Mucosa of descending colon (tissue), 3 donors: Measurements from ENCODE around the gene ATRNL1. TPM values are rescaled to one million over a fixed set of nuclear protein-coding genes. Genes with fewer than 3 reads are reported as not detected.

Experiments
- ATAC-seq: fragments of 200-7000 bp; cut with Tn5 transposase; one replicate; pipeline ENCODE4 v1.9.1; 2020; ENCODE audit warnings: mild to moderate bottlenecking, moderate library complexity
- DNase-seq, 3 donors: peaks; one replicate each; pipeline ENCODE4 v3.0.0-alpha.2; 2020
- H3K36me3 ChIP-seq: fragments of 200-600 bp; one replicate; pipeline ENCODE4 v1.8.0; 2021; ENCODE audit warnings: low read depth, mild to moderate bottlenecking
- H3K4me1 ChIP-seq: fragments of 200-600 bp; one replicate; pipeline ENCODE4 v1.8.0; 2021; ENCODE audit warnings: low read depth, mild to moderate bottlenecking
- H3K4me3 ChIP-seq: fragments of 200-600 bp; one replicate; pipeline ENCODE4 v1.8.0; 2021; ENCODE audit warnings: mild to moderate bottlenecking
- H3K9me3 ChIP-seq: fragments of 200-600 bp; one replicate; pipeline ENCODE4 v1.8.0; 2021; ENCODE audit warnings: mild to moderate bottlenecking
- intact Hi-C, 2 donors: fragments of 100-400 bp; cut with DNase I in 1 of 2; cut with micrococcal nuclease in 1 of 2; formaldehyde crosslinking; loops; one replicate each; pipeline versions ENCODE4 v1.11.0 to v1.11.1; 2022; cut with DNase I, micrococcal nuclease
- total RNA-seq, 3 donors: library from RNA; stranded (reverse); fragmentation: NEBNext Ultra II Directional in 2 of 3; extraction: Animal tissue kit (Norgen Biotek cat#: 25700) in 2 of 3; gene quantifications; one replicate each; pipeline versions ENCODE4 v1.2.1 to v1.2.4, GENCODE V29; 2021 to 2023
- TF ChIP-seq, protein P1 (sequence below): fragments of 200-600 bp; IDR thresholded peaks from one replicate; pipeline ENCODE4 v1.8.0; 2022; ENCODE audit warnings: antibody characterized with exemption, mild to moderate bottlenecking
- donor health status: DM: no; HTN: no; CAD: no; lungs with moderate emphysema.
- donor health status: DM: no; HTN: no; CAD: no.
- donor health status: DM: no; HTN: yes; CAD: no.

ATRNL1 gene
- total RNA-seq, 3 donors from 2014 or later, result 0.58 to 61.7 (median 1.8) TPM

GRCh38 chr10:115066528-115066927 is 26.6 kb upstream of the ATRNL1 start:
- DNase-seq (no peak), ATAC-seq (no peak)
- intact Hi-C loops, result no loop called here
- no peak overlapping the region for H3K4me3 ChIP-seq
- H3K4me1 ChIP-seq, result no peaks in the 10 kb centered on the region
- no peaks in the 10 kb centered on the region for H3K36me3 ChIP-seq
- H3K9me3 ChIP-seq, result no peaks in the 10 kb centered on the region
- TF ChIP-seq, protein P1, sequence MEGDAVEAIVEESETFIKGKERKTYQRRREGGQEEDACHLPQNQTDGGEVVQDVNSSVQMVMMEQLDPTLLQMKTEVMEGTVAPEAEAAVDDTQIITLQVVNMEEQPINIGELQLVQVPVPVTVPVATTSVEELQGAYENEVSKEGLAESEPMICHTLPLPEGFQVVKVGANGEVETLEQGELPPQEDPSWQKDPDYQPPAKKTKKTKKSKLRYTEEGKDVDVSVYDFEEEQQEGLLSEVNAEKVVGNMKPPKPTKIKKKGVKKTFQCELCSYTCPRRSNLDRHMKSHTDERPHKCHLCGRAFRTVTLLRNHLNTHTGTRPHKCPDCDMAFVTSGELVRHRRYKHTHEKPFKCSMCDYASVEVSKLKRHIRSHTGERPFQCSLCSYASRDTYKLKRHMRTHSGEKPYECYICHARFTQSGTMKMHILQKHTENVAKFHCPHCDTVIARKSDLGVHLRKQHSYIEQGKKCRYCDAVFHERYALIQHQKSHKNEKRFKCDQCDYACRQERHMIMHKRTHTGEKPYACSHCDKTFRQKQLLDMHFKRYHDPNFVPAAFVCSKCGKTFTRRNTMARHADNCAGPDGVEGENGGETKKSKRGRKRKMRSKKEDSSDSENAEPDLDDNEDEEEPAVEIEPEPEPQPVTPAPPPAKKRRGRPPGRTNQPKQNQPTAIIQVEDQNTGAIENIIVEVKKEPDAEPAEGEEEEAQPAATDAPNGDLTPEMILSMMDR, result no peak

- no peak overlapping the region for H3K4me3 ChIP-seq
- ATAC-seq, result no peak
- H3K9me3 ChIP-seq, result no peaks in the 10 kb centered on the region
- intact Hi-C loops, result no loop called here
- no peak for DNase-seq
- TF ChIP-seq, protein P1, result no peak
- H3K4me1 ChIP-seq, result no peaks in the 10 kb centered on the region
- no peaks in the 10 kb centered on the region for H3K36me3 ChIP-seq
These were observed 19.4 kb upstream of the ATRNL1 start for GRCh38 chr10:115073796-115074195.

DNA sequence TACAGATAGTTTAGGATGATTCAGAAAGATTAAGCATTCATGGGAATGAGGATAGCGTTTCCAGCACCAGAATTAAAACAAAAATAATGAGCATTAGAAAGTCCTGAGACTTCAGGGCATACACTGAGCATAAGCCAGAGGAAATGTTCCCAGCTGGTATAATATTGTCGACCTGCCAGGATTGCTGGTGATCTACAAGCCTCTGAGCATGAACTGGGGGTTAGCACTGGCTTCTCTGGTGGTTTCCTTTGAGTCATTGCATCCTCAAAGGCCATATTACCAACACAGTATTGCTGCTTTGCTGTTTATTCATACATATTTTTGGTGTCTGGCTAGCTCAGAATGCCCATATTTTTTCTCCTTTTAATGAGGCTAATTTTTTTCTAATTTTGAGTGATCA is 10.7 kb upstream of the ATRNL1 start:
- TF ChIP-seq, protein P1, result no peak
- DNase-seq (no peak), ATAC-seq (no peak)
- Histone ChIP-seq H3K4me1 (no peaks in the 10 kb centered on the region), H3K4me3 (no peak overlapping the region), H3K9me3 (no peaks in the 10 kb centered on the region), H3K36me3 (no peaks in the 10 kb centered on the region)
- intact Hi-C loops, result no loop called here

DNA sequence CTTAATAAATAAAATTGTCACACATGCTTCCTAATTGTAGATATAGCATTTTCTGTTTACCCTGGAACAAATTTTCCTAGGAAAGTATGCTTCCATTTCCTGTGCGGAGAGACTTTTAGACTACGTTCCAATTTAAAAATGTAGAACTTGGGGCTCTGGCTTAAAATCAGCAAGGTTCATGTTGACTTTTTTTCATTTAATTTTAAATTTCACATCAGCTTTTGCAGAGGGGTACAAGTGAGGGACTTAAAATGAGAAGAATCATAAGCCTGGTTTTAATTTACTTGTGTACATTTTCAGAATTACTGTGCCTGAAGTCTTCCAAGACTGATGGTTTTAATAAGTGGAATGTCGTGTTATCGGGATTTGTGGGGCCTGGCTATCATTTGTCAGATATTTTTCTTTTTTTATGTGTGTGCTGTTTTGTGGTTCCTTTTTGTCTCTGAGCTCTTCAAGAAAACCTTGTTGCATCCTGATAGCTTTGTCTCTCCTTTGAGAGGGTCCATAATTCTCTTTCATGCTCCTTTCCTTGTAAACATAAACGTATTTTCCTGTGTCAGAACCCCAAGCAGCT is 8.8 kb upstream of the ATRNL1 start:
- Histone ChIP-seq H3K4me3 (no peak overlapping the region), H3K9me3 (no peaks in the 10 kb centered on the region), H3K4me1 (no peaks in the 10 kb centered on the region), H3K36me3 (no peaks in the 10 kb centered on the region)
- DNase-seq (no peak), ATAC-seq (no peak)
- TF ChIP-seq, protein P1, result no peak
- intact Hi-C loops, result no loop called here

- Histone ChIP-seq H3K9me3 (no peaks in the 10 kb centered on the region), H3K36me3 (no peaks in the 10 kb centered on the region), H3K4me3 (no peak overlapping the region), H3K4me1 (peaks cover 3% of the 10 kb centered on the region)
- intact Hi-C loops, result no loop called here
- ATAC-seq (no peak), DNase-seq (no peak)
- TF ChIP-seq, protein P1, result no peak
These were observed 2.0 kb upstream of the ATRNL1 start for GRCh38 chr10:115091161-115091560.

GRCh38 chr10:115092258-115092554 is 959 bp upstream of the ATRNL1 start:
- ATAC-seq, result no peak
- no peaks in the 10 kb centered on the region for H3K36me3 ChIP-seq
- TF ChIP-seq, protein P1, result no peak
- intact Hi-C loops, result no loop called here
- no peak overlapping the region for H3K4me3 ChIP-seq
- peaks cover 3% of the 10 kb centered on the region for H3K4me1 ChIP-seq
- DNase-seq, result no peak
- no peaks in the 10 kb centered on the region for H3K9me3 ChIP-seq
